ENCODE results near the gene MCTP2.

DNA sequence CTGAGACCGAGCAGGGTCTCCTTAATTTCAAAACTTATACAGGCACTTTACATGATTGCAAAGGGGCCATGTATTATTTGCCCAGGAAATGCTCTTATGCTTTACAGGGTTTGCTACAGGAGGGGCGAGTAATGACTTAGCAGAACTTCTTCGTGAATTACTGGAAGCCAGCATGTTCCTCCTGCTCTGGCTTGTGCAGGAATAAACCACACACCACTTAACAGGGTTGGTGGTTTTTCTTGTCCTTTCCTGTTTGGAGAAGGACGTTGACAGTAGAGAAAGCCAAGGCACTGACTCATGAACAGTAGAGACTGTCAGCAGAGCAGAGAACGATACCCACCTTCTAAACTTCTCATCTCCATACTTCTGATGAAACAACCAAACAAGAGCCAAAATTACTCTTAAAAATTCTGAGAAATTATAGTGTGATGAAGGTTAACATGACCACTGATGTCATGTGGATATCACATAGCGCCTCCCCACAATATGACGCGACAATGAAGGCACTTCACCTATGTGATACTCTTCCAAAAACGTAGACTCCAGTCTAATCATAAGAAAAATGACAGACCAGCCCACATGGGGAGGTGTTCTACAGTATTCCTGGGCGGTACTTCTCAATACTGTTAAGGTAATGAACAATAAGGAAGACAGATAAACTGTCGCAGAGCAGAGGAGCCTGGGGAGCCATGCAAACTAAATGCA lies 24.7 kb upstream of the MCTP2 start:
- TF ChIP-seq, protein P1, sequence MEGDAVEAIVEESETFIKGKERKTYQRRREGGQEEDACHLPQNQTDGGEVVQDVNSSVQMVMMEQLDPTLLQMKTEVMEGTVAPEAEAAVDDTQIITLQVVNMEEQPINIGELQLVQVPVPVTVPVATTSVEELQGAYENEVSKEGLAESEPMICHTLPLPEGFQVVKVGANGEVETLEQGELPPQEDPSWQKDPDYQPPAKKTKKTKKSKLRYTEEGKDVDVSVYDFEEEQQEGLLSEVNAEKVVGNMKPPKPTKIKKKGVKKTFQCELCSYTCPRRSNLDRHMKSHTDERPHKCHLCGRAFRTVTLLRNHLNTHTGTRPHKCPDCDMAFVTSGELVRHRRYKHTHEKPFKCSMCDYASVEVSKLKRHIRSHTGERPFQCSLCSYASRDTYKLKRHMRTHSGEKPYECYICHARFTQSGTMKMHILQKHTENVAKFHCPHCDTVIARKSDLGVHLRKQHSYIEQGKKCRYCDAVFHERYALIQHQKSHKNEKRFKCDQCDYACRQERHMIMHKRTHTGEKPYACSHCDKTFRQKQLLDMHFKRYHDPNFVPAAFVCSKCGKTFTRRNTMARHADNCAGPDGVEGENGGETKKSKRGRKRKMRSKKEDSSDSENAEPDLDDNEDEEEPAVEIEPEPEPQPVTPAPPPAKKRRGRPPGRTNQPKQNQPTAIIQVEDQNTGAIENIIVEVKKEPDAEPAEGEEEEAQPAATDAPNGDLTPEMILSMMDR (IDR thresholded peaks at IDR 0.05) = no peak
- TF ChIP-seq POLR2A (IDR thresholded peaks at IDR 0.05) = no peak
- TF ChIP-seq POLR2AphosphoS5 (IDR thresholded peaks at IDR 0.05) = peak; percentile 54
